Activated naive CD8-positive, alpha-beta T cell (primary cell): ENCODE measurements around the gene CGB5.
A peak's percentile ranks its signal among the peaks of the same experiment; 100 is the strongest.
"Not testable (repeated sequence)": the region's sequence is repeated elsewhere in the genome, so short reads cannot be mapped to it uniquely, and the experiment has no call there.

Source experiments
- H3K27ac Mint-ChIP-seq: one replicate; pipeline ENCODE4 v1.8.0; 2021; ENCODE audit warnings: mixed read lengths
- H3K27me3 Mint-ChIP-seq: one replicate; pipeline ENCODE4 v1.8.0; 2021; ENCODE audit warnings: mixed read lengths
- H3K36me3 Mint-ChIP-seq: one replicate; pipeline ENCODE4 v1.8.0; 2021; ENCODE audit warnings: mixed read lengths
- H3K4me1 Mint-ChIP-seq: one replicate; pipeline ENCODE4 v1.8.0; 2021; ENCODE audit warnings: low read depth, mixed read lengths
- H3K4me3 Mint-ChIP-seq: one replicate; pipeline ENCODE4 v1.8.0; 2021; ENCODE audit warnings: mild to moderate bottlenecking, mixed read lengths
- H3K9me3 Mint-ChIP-seq: one replicate; pipeline ENCODE4 v1.8.0; 2021; ENCODE audit warnings: low read depth, mixed read lengths

CGB5 gene

DNA sequence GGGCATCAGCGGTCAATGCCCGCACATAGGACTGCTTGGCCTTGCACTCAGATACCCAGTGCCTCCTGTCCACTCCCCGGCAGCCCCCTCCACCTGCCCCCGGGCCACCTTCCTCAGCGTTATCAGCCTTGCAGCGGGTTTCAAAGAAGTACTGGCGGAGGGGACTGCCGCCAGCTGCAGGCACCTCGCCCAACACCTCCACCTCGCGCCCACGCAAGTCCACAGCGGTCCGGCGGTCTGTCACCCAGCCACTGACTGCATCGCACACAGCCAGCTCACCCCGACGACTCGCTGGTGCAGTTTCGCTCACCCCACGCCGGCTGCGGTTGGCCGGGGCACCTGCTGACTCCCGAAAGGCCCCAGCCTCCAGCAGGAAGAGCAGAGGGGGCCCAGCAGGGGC lies 17.8 kb downstream of the CGB5 start:
- no peak overlapping the region for H3K27ac Mint-ChIP-seq
- H3K27me3 Mint-ChIP-seq = peaks cover 20% of the 10 kb centered on the region
- H3K9me3 Mint-ChIP-seq = no peaks in the 10 kb centered on the region
- no peaks in the 10 kb centered on the region for H3K36me3 Mint-ChIP-seq
- no peak overlapping the region for H3K4me3 Mint-ChIP-seq
- H3K4me1 Mint-ChIP-seq = peaks cover 13% of the 10 kb centered on the region

DNA sequence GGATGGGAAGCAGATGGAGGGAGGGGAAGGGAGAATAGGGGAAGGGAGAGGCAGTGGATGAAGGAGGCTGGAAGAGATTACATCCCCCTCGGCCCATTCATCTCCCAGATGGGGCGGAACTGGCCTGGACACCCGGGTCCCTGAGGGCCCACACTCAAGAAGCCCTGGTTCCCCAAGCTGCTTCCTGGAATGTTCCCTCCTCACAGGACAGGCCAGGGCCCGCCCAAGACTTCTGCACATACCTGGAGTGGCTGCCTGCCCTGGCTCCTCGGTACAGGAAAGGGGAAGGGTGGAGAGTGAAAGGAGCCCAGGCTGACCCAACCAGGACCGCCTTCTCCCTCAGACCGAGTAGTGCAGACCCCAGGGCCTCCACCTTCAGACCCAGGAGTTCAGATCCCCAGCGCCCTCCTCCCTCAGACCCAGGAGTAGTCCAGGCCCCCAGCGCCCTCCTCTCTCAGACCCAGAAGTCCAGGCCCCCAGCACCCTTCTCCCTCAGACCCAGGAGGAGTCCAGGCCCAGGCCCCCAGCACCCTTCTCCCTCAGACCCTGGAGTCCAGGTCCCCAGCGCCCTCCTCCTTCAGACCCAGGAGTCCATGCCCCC lies 20.5 kb downstream of the CGB5 start:
- Mint-ChIP-seq H3K36me3 (no peaks in the 10 kb centered on the region), H3K9me3 (no peaks in the 10 kb centered on the region), H3K4me1 (no peaks in the 10 kb centered on the region), H3K27ac (no peak overlapping the region), H3K4me3 (no peak overlapping the region), H3K27me3 (peaks cover 29% of the 10 kb centered on the region)

DNA sequence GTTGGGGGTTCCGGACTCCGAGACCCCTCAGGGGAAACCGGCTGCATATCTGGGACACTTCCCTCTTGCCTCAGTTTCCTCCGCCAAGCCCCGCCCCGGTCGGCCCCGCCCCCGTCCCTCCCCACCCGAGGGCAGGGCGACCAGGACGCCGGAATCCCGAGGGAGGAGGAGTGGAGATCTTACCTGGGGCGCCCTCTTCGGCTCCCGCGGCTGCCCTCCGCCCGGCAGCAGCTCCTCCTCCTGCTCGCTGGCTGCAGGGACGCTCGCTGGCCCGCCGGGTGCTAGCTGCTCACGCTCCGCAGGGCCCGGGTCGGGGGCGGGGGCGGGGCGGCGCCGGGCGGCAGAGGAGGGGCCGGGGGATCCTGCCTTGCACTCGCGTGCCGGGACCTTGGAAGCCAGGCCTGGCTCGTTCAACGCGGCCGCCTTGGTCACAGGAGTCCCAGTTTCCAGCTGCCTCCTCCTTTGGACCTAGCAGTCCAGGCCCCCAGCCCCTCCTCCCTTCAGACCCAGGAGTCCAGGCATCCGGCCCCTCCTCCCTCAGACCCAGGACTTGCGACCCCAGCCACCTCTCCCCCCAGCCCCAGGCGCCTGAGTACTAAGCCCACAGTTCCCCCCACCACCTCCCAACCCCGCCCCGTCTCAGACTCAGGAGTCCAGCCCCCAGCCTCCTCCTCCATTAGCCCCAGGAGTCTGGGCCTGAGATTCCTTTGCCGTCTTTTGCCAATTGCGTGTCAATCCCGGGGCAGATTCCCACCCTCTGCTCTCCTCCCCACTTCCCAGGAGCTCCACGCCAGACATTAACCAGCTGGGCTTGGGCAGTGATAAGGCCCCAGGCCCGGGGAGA lies 21.3 kb downstream of the CGB5 start, which contains the start of gene NTF4:
TSS of gene NTF4 (minus strand) at position 51 of the 844 bp plus-strand sequence. CDS start 2,821 bp downstream, outside the sequence.
- Mint-ChIP-seq H3K9me3 (no peaks in the 10 kb centered on the region), H3K27me3 (peaks cover 31% of the 10 kb centered on the region), H3K4me3 (no peak within 1 kb of the TSS), H3K36me3 (no peaks in the 10 kb centered on the region), H3K4me1 (no peaks in the 10 kb centered on the region), H3K27ac (no peak within 1 kb of the TSS)

DNA sequence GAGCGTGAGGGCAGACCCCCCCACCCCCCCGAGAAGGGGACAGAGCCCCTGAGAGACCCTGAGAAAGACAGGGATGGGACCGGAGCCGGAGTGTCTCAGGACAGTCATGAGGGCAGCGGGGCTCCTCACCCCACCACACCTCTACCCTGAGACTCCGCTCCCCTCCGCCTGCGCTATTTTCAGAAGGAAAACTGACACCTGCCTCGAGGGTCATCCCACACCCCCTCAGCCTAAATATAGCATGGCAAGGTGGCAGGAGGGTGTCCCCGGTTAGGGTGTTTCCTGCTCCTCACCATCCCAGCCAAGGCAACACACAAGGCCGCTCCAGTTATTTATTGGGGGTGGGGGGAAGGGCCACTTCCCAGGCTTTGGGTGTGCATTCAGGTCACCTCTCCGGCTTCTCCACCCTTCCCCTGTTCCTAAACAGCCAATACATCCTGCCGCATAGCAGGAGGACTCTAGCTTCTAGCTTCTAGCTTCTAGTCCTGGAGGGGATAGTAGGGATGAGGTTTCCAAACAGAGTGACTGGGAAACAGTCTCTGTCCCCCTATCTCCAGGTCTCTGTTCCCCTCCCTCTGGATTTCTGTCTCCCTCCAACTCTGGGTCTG lies 22.4 kb downstream of the CGB5 start:
- Mint-ChIP-seq H3K9me3 (no peaks in the 10 kb centered on the region), H3K36me3 (peaks cover 3% of the 10 kb centered on the region), H3K4me1 (no peaks in the 10 kb centered on the region), H3K27ac (no peak overlapping the region), H3K4me3 (no peak overlapping the region), H3K27me3 (peaks cover 34% of the 10 kb centered on the region)

DNA sequence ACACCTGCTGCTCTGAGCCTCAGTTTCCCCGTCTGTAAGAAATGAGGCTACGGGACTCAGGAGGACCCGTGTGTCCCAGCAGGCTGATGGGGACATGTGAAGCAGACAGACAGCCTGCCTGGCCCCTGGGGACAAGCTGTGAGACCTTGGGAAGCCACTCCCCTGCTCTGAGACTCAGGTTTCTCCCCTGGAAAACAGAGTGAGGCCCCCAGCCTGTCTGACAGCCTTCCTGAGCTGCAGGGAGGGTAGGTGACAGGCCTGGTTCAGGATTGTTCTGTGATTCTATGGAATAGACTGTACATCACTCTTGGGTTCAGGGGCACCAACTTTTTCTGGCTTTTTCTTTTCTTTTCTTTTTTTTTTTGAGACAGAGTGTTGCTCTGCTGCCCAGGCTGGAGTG lies 23.9 kb downstream of the CGB5 start:
- H3K4me1 Mint-ChIP-seq = no peaks in the 10 kb centered on the region
- H3K27ac Mint-ChIP-seq = no peak overlapping the region
- no peaks in the 10 kb centered on the region for H3K9me3 Mint-ChIP-seq
- peaks cover 3% of the 10 kb centered on the region for H3K36me3 Mint-ChIP-seq
- H3K27me3 Mint-ChIP-seq = peaks cover 35% of the 10 kb centered on the region
- H3K4me3 Mint-ChIP-seq = no peak overlapping the region

DNA sequence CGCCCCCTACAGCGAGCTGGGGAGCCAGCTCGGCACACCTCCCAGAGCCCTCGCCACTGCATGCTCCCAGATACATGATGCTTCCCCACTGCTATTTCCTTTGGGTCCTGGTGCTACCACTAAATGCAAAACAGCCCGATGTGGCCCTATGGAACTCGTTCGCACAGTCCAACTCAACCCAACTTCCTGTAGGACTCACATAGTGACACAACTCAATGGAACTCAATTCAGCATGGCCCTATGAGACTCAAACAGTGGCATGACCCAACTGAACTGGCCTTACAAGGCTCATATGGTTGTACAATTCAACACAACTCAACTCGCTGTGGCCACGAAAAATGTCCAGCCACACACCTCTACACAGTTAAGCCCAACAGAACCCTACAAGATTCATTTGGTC lies 25.4 kb downstream of the CGB5 start:
- peaks cover 45% of the 10 kb centered on the region for H3K27me3 Mint-ChIP-seq

DNA sequence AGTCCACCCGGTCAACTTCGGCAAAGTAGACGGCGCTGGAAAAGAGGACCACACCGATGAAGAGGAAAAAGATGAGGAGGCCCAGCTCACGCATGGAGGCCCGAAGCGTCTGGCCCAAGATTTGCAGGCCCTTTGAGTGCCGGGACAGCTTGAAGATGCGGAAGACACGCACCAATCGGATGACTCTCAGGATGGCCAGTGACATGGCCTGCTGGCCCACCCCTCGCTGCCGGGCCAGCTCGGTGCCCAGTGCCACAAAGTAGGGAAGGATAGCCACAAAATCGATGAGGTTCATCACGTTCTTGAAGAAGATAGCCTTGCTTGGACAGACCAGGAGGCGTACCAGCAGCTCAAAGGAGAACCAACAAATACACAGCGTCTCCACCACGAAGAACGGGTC lies 26.8 kb downstream of the CGB5 start:
- no peak overlapping the region for H3K4me3 Mint-ChIP-seq

More for the DNA sequence above, 25.4 kb downstream of the CGB5 start:
- Mint-ChIP-seq H3K27ac (no peak overlapping the region), H3K4me1 (peaks cover 8% of the 10 kb centered on the region), H3K9me3 (no peaks in the 10 kb centered on the region), H3K4me3 (no peak overlapping the region), H3K36me3 (peaks cover 3% of the 10 kb centered on the region)

DNA sequence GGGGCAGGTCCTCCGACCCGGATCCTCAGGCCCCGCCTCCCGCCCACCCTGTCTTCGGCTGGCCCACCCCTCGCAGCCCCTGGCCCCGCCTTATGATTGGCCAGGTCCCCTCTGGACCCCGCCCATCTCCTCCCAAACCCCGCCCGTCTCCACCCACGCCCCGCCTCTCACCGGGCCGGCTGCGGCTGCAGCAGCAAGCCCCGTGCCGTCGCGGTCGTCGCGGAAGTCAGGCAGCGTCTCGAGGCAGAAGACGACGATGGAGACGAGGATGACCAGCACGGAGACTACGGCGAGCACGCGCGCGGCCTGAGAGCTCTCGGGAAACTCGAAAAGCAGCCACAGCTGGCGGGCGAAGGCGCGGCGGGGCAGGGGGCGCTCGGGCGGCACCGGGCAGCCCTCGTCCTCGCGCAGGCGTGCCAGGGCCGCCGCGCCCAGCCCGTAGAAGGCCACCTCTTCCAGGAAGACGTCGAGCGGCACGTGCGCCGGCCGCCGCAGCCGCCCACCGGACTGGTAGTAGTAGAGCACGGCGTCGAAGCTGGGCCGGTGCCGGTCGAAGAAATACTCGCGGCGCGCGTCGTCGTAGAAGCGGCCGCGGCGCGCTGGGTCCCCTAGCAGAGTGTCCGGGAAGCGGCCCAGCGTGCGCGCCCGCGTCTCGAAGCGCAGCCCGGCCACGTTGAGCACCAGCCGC lies 28.4 kb downstream of the CGB5 start:
- Mint-ChIP-seq H3K4me3 (no peak overlapping the region), H3K9me3 (no peaks in the 10 kb centered on the region), H3K4me1 (peaks cover 8% of the 10 kb centered on the region), H3K27me3 (peaks cover 38% of the 10 kb centered on the region), H3K27ac (no peak overlapping the region), H3K36me3 (peaks cover 3% of the 10 kb centered on the region)

More for the DNA sequence above, 26.8 kb downstream of the CGB5 start:
- Mint-ChIP-seq H3K9me3 (no peaks in the 10 kb centered on the region), H3K27ac (no peak overlapping the region), H3K36me3 (peaks cover 3% of the 10 kb centered on the region), H3K27me3 (peaks cover 50% of the 10 kb centered on the region), H3K4me1 (peaks cover 8% of the 10 kb centered on the region)

DNA sequence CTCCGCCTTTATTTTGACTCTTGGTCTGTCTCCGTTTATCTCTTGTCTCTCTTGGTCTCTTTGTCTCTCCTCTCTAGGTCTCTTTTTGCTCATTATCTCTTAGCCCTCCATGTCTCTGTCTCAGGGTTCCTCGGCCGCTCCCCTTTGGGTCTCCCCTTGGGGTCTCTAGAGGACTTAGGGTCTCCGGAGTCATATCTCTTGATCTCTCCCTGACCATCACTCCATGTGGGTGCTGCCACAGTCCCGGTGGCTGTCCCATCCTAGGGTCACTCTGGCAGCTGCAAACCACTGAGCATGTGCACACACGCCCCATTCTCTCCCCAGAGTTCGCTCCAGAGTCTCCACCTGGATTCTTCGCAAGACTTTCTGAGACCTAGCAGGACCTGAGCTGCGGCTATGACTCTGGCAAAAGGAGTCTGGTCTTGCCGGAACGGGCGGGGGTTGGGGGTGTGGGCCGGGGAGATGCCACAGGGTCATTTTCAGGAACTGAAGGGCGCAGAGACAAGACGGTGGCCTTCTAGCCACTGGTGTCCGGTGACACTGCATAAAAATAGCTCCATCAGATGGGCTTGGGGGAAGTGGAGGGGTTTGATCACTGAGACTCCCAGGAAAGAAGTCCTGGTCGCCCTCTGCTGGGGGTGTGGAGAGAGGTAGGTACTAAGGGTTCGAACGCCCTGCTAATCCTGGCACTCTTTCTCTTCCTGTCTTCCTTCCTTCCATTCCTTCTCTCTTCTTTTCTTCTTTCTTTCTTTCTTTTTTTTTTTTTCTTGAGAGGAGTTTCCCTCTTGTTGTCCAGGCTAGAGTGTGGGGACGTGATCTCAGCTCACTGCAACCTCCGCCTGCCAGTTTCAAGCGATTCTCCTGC lies 30.1 kb downstream of the CGB5 start:
- H3K9me3 Mint-ChIP-seq = no peaks in the 10 kb centered on the region
- H3K4me3 Mint-ChIP-seq = peak overlapping the region; percentile 67
- H3K36me3 Mint-ChIP-seq = peaks cover 3% of the 10 kb centered on the region
- peaks cover 32% of the 10 kb centered on the region for H3K27me3 Mint-ChIP-seq
- H3K27ac Mint-ChIP-seq = no peak overlapping the region
- peaks cover 8% of the 10 kb centered on the region for H3K4me1 Mint-ChIP-seq

DNA sequence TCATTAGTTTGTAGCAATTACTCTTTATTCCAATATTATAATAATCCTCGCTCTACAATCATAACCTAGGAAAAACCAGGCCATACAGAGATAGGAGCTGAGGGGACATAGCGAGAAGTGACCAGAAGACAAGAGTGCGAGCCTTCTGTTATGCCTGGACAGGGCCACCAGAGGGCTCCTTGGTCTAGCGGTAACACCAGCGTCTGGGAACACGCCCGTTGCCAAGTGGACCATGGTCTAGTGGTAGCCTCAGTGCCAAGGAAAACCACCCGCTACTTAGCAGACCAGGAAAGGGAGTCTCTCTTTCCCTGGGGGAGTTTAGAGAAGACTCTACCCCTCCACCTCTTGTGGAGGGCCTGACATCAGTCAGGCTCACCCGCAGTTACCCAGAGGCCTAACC lies 31.2 kb downstream of the CGB5 start:
- H3K9me3 Mint-ChIP-seq, H3K4me1 Mint-ChIP-seq, H3K27ac Mint-ChIP-seq, H3K4me3 Mint-ChIP-seq, H3K36me3 Mint-ChIP-seq: not testable (repeated sequence)
- peaks cover 24% of the 10 kb centered on the region for H3K27me3 Mint-ChIP-seq

DNA sequence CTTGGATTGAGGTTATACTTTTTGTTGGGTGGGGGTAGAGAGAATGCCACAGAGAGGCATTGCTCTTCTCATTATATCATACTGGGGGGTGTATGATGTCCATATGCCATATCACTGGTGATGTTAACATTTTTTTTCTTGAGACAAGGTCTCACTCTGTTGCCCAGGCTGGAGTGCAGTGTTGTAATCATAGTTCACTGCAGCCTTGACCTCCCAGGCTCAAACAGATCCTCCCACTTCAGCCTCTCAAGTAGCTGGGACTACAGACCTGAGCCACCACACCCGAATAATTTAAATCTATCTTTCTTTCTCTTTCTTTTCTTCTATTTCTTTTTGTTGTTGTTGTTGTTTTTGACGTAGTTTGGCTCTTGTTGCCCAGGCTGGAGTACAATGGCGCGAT lies 36.7 kb downstream of the CGB5 start:
- Mint-ChIP-seq H3K9me3 (no peaks in the 10 kb centered on the region), H3K36me3 (no peaks in the 10 kb centered on the region), H3K27ac (no peak overlapping the region), H3K27me3 (peaks cover 3% of the 10 kb centered on the region), H3K4me1 (peaks cover 7% of the 10 kb centered on the region), H3K4me3 (no peak overlapping the region)

DNA sequence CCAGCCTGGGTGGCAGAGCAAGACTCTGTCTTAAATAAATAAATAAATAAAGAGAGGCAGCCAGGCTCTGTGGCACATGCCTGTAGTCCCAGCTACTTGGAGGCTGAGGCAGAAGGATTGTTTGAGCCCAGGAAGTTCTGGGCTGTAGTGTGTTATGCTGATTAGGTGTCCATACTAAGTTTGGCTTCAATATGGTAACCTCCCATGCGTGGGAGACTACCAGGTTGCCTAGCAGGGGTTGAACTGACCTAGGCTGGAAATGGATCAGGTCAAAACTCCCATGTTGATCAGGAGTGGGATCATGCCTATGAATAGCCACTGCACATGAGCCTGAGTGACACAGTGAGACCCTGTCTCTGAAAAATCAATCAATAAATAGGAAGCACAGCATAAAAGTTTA lies 37.6 kb downstream of the CGB5 start:
- Mint-ChIP-seq H3K9me3 (no peaks in the 10 kb centered on the region), H3K4me1 (peaks cover 8% of the 10 kb centered on the region), H3K27me3 (peaks cover 1% of the 10 kb centered on the region), H3K4me3 (no peak overlapping the region), H3K36me3 (peaks cover 2% of the 10 kb centered on the region), H3K27ac (no peak overlapping the region)

DNA sequence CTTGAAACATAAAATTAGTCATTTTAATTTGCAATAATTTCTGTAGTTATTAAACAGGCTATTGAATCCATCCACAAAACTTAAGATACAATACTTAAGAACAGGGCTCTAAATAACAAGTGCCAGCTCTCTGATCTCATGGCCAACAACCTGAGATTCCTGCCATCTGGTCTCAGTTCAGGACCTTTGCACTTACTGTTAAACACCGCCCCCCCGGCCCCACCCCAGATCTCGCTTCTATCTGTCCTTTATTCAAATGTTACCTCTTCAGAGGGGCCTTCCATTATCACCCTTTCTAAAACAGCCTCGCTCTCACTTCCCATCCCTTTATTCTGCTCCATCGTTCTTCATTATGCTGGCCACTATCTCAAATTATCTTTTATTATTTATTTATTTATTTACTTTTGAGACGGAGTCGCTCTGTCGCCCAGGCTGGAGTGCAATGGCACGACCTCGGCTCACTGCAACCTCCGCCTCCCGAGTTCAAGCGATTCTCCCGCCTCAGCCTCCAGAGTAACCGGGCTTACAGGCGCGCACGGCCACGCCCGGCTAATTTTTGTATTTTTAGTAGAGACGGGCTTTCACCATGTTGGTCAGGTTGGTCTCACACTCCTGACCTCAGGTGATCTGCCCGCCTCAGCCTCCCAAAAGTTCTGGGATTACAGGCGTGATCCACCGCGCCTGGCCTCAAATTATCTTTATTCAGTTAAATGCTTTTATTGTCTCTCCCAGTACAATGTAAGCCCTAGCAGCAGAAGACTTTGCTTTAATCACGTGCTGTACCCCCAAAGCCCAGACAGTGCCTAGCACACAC lies 40.8 kb downstream of the CGB5 start:
- H3K27ac Mint-ChIP-seq = peak overlapping the region; percentile 93
- peaks cover 30% of the 10 kb centered on the region for H3K4me1 Mint-ChIP-seq
- peaks cover 1% of the 10 kb centered on the region for H3K27me3 Mint-ChIP-seq
- peak overlapping the region; percentile 96 for H3K4me3 Mint-ChIP-seq
- no peaks in the 10 kb centered on the region for H3K9me3 Mint-ChIP-seq
- H3K36me3 Mint-ChIP-seq = peaks cover 2% of the 10 kb centered on the region
